HG02840 (cell line): Measurements from ENCODE around the gene NLGN1.

ENCODE experiments used
- ATAC-seq: cut with Tn5 transposase; IDR thresholded peaks from one replicate; pipeline ENCODE4 v1.9.1; 2021; ENCODE audit warnings: mild to moderate bottlenecking, moderate library complexity, moderate number of reproducible peaks; ENCODE audit not compliant: unreplicated experiment, low FRiP score

NLGN1 gene

DNA sequence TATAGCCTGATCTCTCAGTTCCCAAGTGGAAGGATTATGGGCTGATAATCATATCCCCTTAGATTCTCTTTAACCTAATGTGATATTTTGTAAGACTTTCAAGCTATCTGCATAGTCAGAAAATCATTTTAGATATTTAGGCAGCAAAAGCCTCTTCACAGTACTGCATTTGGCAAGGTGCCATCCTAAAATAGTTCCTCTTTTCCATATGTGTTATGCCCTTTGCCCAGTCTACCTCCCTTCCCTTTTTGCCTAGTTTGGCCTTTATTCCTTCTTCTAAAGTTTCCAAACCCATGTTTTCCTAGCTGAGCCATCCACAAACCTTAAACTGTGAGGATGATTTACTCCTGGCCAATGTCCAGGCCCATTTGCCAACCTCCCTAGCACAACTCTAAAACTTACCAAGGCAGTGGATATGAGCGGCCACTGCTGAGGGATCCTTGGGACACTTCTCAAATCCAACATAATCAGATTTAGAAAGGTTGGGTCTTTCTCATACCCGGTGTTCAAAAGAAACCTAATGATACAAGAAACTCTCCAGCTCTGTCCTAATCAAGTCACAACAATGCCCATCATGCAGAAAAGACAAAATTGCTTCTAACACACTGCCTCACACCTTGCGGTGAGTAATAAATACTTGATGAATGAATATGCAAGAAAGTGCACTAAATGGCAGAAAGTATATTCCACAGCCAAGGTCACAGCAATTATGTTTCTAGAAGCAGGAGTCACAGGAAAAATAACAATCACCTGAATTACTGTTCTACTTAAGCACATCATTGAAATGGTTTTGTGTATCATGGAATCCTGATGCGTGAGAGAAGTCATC is 493.9 kb downstream of the NLGN1 start:
- no peak for ATAC-seq

DNA sequence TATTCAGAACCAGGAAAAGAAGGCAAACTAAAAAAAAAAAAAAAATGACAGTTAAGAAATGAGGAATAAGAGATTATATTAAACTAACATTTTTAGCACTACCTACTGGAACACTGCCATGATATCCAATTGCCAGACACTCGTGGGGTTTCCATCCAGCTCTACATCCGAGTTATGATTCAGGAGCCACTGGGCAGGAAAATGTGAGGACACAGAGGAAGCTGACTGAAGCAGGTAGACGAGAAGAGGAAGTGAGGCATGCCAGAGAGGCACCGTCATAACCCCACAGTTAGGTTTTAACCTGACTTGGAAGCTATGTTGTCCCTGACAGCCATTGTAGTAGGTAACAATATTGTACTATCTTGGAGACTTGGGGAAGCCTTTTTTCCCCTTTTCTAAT is 495.0 kb downstream of the NLGN1 start:
- no peak for ATAC-seq

DNA sequence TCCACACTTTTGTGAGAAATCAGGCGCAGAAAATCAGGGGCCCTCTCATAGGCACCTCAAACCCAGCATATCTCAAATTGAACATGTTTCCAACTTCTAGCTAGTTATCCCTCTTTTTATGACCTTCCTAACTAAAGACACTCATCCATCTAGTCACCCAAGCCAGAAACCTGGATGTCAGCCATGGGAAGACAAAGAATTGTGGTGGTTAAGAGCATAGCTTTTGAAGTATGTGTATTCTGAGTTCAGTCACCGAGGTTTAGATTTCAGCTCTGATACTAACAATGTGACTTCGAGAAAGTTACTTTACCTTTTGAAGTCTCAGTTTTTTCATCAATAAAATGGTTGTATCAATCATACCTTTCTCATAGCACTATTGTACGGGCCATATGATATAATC is 495.5 kb downstream of the NLGN1 start:
- ATAC-seq, result no peak

DNA sequence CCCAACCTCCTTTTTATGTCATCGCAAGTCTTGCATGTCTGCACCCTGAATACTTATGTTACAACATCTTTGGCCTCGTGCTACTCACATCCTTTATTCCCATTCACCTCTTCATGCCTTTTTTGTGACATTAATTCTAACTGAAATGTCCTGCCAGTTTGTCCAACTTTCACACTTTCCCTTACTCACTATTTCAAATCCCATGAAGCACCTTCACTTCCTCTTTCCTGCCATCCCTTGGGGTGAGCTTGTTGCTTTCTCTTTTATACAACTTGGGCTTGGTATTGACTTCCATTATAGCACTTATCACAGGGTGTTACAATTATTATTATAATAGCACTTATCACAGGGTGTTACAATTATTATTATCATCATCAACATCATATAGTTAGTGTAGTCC is 496.3 kb downstream of the NLGN1 start:
- no peak for ATAC-seq

DNA sequence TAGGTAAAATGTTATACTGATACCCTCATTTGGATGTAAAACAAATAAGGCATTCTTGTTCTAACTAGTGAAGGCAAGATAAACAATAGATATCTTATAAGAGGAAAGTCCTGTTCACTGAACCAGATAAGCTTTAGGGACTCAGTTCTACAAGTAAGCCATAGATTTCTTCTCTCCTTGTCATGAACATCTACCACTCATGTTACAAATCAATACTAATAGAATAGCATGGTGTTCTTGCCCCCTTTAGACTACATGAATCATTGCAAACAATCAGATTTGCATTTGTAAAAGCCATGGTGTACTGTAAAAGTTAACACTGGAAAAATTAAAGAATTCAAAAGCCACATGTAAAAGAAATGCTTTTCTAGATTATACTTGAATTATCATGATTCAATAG is 500.1 kb downstream of the NLGN1 start:
- no peak for ATAC-seq

DNA sequence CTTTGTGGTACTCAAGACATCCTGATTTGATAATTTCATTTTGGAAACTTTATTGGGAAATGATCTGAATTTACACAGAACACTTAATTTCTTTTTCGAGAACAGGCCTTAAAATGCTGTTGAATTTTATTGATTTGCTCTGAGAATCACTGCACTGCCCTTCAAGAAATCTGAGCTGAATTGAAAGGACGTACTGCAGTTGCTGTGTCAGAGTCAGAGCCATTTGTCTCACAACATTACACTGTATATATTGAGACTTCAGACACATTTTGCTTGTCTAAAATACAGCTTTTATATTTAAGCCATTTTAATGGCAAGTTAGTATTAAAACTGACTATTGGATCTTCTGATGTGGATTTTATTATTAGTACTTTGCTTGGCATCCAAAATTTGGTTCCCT is 504.1 kb downstream of the NLGN1 start:
- ATAC-seq, result no peak

DNA sequence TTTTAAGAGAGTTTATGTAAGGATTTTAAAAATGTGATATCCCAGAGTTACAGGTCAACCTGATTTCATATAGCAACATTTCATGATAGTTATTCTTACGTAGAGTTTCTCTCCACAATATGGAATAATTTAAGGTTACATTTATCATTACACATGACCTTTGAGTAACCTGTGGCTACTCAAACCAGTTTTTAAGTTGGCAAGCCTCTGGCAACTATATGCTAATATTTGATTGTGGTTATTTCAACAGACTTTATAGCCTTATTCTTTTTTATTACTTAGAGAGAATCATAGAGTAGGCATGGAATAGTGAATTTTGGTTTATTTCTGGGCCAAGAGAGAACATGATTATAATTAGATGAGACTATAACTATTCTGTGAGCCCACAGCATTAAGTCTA is 504.9 kb downstream of the NLGN1 start:
- ATAC-seq, result no peak

DNA sequence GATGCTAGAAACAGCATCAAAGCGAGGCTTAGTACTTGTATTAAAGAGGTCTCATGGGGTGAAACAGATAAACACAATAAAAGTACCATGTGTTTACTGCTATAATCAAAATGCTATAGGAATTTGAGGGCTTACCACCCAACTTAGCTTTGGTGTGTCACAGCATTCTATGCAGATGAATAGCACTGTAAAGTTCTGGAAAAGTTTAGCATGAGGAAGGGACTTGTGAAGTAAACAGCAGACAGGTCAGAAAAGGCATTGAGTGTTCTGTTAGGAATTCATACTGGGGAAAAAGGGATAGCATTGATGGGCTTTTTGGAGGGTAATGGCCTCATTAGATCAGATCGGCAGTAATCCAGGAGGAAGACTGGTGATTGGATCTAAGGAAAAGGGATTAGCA is 505.3 kb downstream of the NLGN1 start:
- ATAC-seq, result no peak

DNA sequence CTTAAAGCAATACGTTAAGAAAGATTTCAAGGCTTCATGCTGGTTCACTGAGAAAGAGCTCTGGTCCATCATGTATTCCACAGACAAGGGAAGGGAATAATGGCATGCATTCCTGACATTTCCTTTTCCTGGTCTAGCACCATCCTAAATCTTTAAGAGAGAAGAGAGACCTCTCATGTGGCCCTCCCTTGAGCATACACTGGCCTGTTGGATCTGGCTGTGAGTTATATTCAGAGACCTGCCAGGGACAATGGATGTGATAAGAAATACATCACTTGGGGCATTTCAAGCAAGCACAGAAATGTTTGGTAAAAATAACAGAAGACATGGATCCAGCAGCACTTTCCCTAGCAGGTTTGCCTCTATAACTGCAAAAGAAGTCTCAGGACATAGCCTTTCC is 507.8 kb downstream of the NLGN1 start:
- no peak for ATAC-seq

DNA sequence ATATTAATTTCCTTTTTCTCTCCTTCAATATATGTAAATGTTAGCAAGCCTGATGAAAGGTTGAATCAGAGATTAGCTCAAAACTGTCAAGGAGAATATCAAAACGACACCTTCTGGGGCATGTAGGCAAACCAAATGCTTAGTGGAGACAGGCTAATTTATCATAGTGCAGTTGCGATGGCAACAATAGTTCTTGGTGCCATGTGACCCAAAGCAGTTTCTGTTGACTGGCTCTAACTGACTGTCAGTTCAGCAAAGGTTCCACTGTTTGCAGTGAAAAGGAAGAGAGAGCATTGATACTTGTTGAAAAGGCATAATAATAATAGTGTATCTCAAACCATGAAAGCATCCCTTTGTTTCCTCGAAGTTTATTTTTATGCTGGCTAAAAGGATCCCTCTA is 513.9 kb downstream of the NLGN1 start:
- no peak for ATAC-seq

DNA sequence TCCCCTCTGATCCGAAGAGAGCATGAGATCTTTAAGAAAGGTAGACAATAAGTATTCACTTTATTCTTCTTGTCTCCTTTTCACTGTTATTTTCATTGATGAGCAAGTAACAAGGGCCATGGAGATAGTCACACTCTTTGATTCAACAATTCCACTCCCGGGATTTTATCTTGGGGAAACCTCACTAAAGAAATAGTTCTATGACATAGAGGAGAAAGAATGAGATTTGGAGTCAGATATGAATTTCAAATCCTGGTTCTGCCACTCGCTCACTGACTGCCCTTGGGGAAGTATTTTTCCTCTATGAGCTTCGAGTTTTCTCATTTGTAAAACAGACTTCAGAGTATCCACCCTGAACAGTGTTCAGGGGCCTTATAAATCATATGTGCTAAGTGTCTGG is 514.6 kb downstream of the NLGN1 start:
- no peak for ATAC-seq

DNA sequence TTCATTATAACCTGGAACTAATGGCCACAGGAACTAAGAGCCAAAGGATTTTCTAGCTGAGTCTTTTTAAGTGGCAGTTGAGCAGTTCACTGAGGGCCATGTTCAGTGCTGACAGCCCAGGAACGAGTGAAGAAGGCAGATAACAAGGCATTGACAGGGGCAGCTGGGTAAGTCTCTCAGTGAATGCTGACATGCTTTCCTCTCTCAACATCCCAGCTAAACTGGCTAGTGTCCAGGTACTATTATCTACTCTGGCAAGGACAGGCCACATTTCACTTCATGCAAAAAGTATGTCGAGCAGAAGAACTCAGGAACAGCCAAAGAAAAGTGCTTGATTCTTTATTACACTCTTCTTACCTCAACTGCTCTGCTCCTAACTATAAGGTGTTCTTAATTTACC is 515.9 kb downstream of the NLGN1 start:
- ATAC-seq, result no peak

DNA sequence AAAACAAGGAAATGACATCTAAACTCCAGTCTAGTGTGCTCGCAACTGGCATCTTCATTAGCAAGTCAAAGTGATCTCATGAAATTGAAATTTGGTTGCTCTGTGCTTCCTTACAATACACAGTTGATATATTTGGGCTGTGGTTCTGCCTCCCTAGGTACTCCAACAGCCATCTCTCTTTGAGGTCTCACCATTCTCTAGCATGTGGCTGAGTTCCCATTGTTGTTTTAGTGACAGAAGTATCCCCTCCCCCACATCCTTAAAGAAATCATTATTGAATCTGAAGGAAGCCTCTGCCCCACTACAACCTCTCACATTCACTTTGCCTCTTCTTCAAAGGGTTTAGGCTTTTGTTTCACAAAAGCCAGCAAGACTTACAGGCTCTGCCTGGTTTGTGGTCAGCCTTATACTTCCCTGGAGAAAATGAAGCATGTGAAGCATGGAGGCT is 516.5 kb downstream of the NLGN1 start:
- no peak for ATAC-seq

DNA sequence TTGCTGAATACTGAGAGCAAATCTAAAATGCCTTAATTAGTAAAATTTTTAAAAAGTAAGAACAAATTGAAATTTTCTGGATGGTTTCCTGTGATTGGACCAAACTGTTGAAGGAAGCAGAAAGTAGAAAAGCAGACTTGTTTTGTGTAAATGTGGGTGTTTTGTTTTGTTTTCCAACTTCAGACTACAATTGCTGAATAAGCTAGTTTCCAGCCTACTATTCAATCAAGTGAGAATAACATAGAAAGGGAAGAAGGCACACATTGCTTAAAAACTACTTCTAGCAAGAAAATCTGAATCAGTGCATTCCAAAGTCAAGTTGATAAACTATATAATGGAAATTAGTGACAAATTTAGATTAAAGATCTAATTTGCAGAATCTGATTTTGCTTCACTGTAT is 519.3 kb downstream of the NLGN1 start:
- ATAC-seq, result no peak

DNA sequence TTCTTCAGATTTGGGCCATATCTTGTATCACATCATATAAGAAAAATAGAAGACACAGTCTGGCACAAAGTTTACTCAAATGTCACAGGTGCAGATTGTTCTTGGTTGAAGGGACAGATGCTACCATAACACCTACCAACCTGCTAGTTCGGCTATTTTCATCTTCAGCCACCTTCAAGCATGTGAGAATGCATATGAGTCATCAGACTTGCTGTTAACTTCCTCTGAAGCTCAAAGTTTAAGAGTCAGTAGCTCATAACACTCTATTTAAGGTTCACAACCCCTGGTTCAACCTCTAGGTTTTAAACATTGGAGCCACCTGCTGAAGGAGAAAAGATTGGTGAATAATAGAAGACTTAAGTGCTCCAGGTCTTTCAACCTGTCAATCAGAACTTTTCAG is 522.8 kb downstream of the NLGN1 start:
- no peak for ATAC-seq

DNA sequence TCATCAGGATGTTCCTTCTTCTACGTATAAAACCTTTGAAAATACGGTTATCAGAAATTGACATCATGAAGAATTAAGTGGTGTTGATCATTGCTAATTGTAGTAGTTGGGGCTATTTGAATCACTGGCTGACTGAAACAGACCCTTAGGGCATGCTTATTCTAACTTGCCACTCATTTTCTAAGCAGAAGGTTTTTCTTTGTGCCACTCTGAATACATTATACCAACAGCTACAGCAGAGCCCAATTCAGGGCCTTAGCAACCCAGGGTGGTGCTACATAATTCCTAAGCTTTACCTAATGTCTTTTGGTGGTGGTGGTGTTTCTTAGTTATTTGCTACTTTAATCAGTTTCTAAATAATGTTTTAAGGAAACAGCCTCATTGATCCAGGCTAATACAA is 524.2 kb downstream of the NLGN1 start:
- ATAC-seq, result no peak

DNA sequence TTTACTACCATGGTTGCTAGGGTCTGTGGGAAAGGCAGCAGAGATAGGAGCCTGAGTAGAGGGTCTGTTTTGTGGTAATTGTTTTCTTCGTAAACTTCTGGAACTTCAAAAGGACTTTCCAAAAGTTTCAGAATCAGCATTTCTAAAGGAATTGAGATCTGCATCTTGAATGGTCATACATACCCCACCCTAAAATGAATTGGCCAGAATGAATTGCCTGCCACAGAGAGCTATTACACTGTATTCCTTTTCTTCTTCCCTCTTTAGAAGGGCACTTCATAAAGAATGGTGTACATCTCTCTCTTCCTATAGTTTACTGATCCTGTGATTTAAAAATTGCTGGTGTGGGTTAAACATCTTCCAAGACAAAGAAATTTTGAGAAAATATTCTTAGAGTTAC is 525.7 kb downstream of the NLGN1 start:
- ATAC-seq, result no peak

DNA sequence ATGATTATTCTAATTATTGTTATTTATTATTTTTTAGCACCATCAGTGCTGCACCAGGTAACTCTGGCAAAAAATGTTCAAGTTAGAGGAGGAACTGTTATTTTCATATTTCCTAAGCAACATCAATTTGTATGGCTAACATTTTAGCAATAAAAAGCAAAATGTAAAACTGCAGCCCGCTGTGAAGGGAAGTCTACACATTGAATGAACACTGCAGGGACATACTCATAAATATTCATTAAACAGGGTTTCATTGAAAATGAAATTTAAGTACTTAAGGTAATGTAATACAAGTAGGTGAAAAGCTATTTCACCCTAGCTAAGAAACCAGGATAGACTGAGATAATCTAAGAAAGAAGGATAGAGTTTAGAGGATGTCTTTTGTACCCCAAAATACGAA is 532.7 kb downstream of the NLGN1 start:
- no peak for ATAC-seq

DNA sequence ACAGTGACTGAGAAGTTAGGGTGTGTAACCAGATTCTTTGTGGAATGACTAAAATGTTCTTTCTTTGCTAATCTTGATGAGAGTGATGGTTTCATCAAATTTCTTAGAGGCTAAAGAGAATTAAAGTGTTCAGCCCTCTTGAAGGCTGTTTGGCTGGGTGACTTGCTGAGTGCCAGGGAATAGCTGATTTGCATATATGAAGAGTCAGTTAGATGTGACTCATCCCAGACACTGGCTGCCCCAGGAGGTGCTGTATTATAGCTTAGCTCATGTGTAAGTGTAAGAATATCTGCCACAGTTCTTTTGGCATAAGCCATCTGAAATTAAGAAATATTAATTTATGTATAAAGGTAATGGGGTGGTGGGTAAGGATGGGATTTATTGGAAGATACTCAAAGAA is 535.1 kb downstream of the NLGN1 start:
- ATAC-seq, result no peak

DNA sequence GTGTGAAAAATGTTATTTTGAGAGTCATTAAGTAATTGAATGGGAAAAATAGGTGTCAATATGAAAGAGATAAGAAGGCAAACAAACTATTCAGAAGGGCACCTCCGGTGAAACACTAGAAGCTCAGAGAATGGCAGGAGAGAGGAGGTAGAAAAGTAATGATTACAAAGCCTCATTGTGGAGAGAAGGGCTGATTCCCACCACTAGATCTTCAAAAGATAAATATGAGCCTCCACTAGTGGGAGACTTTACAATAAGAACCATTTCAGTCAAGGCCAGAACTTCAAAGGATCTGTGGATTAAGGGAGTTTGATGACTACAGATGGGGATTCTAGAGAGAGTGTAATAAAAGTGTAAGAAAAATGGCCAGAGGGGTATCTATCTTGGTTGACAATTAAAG is 535.6 kb downstream of the NLGN1 start:
- ATAC-seq, result no peak

DNA sequence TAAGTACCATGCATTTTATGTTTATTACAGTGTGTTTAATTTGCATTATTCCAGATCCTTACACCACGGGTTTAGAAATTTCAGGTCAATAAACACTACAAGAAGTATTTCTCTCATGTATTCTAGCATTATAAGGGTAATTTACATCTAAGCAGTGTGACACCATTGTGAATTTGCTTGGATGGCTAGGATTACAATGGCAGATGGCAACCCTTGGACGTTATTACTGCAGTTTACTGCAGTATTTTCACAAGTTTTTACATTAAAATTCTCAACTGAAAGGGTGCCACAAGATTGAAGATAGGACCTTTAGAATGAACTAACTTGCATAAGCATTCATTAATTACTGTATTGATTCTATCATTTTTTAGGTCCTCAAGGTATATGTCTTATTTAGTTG is 538.8 kb downstream of the NLGN1 start:
- no peak for ATAC-seq

DNA sequence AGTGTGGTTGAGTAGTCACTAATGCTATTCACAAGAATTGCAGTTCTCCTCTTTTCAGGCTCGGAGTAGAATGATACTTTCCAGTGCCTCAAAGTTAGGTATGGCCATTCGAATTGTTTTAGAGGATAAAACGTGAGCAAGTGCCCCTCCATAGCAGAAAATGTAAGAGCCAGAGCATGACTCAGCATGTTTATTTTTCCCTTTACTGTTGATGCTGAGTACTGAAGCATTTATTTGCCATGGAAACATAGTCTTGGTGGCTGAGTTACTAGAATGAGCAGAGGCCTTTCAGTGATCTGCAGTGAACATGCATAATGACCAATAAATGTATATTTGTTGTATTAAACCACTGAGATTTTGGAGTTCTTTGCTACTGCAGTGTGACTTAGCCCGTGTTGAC is 540.6 kb downstream of the NLGN1 start:
- ATAC-seq, result no peak

DNA sequence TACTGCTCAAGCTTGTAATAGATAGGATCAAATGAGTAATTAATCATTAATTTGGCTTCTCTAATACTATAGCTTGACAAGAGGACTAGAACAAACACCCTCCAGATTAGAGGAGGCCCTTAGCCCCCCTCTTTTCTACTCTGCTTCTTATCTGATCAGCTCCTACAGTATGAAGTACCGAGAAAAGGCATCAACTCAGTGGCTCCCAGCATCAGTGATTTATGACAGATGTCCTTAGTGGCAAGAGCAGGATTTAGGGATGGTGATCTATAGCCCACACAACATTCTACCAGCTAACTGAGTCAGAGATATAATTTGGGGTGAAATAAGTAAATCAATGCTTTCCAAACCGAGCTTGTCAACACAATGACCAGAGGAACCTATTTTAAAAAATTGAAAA is 541.1 kb downstream of the NLGN1 start:
- ATAC-seq, result no peak
